Ishikawa (cell line): ENCODE measurements around the gene PPP1R12C.
A peak's percentile ranks its signal among the peaks of the same experiment; 100 is the strongest.

Experiments
- CEBPB ChIP-seq: IDR thresholded peaks from 2 replicates; pipeline ENCODE4 v1.6.1; 2012
- CREB1 ChIP-seq: IDR thresholded peaks from 2 replicates; pipeline ENCODE4 v1.6.1; 2012; ENCODE audit warnings: low read depth
- EGR1 ChIP-seq: IDR thresholded peaks from 2 replicates; pipeline ENCODE4 v1.6.1; 2012
- EP300 ChIP-seq: IDR thresholded peaks from 2 replicates; pipeline ENCODE4 v1.6.1; 2012; ENCODE audit warnings: borderline replicate concordance
- FOXM1 ChIP-seq: IDR thresholded peaks from 2 replicates; pipeline ENCODE4 v1.6.1; 2012; ENCODE audit warnings: low read depth, borderline replicate concordance
- MAX ChIP-seq: IDR thresholded peaks from 2 replicates; pipeline ENCODE4 v1.6.1; 2012
- NFIC ChIP-seq: IDR thresholded peaks from 2 replicates; pipeline ENCODE4 v1.6.1; 2012
- RAD21 ChIP-seq: IDR thresholded peaks from 2 replicates; pipeline ENCODE4 v1.6.1; 2012; ENCODE audit warnings: low read depth
- TAF1 ChIP-seq: IDR thresholded peaks from 2 replicates; pipeline ENCODE4 v1.6.1; 2012; ENCODE audit warnings: low read depth, mild to moderate bottlenecking
- TCF12 ChIP-seq: IDR thresholded peaks from 2 replicates; pipeline ENCODE4 v1.6.1; 2012; ENCODE audit warnings: low read depth
- TEAD4 ChIP-seq: IDR thresholded peaks from 2 replicates; pipeline ENCODE4 v1.6.1; 2012
- USF1 ChIP-seq: IDR thresholded peaks from 2 replicates; pipeline ENCODE4 v1.6.1; 2012
- YY1 ChIP-seq: IDR thresholded peaks from 2 replicates; pipeline ENCODE4 v1.6.1; 2012; ENCODE audit warnings: low read depth
- ZBTB7A ChIP-seq: IDR thresholded peaks from 2 replicates; pipeline ENCODE4 v1.6.1; 2012; ENCODE audit warnings: low read depth
- TF ChIP-seq, protein P1 (sequence below): IDR thresholded peaks from 2 replicates; pipeline ENCODE4 v1.6.1; 2012; ENCODE audit warnings: low read depth, mild to moderate bottlenecking

PPP1R12C gene

GRCh38 chr19:55067869-55068268, 49.6 kb downstream of the PPP1R12C start:
- TF ChIP-seq, protein P1, sequence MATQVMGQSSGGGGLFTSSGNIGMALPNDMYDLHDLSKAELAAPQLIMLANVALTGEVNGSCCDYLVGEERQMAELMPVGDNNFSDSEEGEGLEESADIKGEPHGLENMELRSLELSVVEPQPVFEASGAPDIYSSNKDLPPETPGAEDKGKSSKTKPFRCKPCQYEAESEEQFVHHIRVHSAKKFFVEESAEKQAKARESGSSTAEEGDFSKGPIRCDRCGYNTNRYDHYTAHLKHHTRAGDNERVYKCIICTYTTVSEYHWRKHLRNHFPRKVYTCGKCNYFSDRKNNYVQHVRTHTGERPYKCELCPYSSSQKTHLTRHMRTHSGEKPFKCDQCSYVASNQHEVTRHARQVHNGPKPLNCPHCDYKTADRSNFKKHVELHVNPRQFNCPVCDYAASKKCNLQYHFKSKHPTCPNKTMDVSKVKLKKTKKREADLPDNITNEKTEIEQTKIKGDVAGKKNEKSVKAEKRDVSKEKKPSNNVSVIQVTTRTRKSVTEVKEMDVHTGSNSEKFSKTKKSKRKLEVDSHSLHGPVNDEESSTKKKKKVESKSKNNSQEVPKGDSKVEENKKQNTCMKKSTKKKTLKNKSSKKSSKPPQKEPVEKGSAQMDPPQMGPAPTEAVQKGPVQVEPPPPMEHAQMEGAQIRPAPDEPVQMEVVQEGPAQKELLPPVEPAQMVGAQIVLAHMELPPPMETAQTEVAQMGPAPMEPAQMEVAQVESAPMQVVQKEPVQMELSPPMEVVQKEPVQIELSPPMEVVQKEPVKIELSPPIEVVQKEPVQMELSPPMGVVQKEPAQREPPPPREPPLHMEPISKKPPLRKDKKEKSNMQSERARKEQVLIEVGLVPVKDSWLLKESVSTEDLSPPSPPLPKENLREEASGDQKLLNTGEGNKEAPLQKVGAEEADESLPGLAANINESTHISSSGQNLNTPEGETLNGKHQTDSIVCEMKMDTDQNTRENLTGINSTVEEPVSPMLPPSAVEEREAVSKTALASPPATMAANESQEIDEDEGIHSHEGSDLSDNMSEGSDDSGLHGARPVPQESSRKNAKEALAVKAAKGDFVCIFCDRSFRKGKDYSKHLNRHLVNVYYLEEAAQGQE: no peak
- no peak for TF ChIP-seq TAF1
- no peak for TF ChIP-seq CEBPB
- no peak for TF ChIP-seq EGR1
- TF ChIP-seq ZBTB7A: no peak
- TF ChIP-seq TCF12: no peak
- TF ChIP-seq RAD21: no peak
- no peak for TF ChIP-seq YY1
- no peak for TF ChIP-seq CREB1
- no peak for TF ChIP-seq FOXM1
- no peak for TF ChIP-seq USF1

DNA sequence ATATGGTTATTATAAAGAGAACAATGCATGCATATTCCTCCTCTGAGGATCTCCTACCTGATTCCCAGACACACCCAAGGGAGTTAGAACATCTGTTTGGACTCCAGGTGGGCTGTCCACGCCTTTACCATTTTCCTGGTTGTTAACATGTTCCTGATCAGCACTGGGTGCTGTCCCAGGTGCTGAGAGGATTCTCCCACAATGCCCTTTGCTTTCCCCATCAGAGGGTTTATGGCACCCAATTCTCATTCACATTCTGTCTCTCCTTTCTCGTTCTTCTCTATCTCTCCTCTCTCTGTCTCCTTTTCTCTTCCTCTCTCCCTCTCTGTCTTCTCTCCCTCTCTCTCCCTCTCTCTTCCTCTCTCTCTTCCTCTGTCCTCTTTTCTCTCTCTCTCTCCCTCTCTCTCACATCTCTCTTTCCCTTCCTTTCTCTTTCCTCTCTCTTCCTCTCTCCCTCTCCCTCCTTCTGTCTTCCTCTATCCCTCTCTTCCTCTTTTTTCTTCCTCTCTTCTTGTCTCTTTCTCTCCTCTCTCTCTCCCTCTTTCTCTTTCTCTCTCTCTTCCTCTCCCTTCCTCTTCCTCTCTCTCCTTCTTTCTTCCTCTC, 51.2 kb downstream of the PPP1R12C start:
- no peak for TF ChIP-seq YY1
- TF ChIP-seq, protein P1: peak; percentile 89

DNA sequence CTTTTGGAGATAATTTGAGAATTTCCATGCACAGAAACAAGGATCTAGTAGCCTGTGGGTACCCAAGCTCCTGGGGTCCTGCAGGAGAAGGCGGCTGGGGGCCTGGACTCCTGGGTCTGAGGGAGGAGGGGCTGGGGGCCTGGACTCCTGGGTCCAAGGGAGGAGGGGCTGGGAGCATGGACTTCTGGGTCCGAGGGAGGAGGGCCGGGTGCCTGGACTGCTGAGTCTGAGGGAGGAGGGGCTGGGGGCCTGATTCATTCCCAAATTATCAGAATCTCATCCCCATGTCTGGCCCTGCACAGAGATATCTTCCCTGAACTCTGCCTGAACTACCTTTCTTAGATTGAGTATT, 54.0 kb downstream of the PPP1R12C start:
- TF ChIP-seq NFIC (no peak), FOXM1 (no peak), ZBTB7A (no peak), TEAD4 (no peak), CREB1 (no peak), MAX (no peak), EP300 (no peak), TCF12 (no peak), TAF1 (no peak), CEBPB (no peak)
- TF ChIP-seq, protein P1: no peak

DNA sequence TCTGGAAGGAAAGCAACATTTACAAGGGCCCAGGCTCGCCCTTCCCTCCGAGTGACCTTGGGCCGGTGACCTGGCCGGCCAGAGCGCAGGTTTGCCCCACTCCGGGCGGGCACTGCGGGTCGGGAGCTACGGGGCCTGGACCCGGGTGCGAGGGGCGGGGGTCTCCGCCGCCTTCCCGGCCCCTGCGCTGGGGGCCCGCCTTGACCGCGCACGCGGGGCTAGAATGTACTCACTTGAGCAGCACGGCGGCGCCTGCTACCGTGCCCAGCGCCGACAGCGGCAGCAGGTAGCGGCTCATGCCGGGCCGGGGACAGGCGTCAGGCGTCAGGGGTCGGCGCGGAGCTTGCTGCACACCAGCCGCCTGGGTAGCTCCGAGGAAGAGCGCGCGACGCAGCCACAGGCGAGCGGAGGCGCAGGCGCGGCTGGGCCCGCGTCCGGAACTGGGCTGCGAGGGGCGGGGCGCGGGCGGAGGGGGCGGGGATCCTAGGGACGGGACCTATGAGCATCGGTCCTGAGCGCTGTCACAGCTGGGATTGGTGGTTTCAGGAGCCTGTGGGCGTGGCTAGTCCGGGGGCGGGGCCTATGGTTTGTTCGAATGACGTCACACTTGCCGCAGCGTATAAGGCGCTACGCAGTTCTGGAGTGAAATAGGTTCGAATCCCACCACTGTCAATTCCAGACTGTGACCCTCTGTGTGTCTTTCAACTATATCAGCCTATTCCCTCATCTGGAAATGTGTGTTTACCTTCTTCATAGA, 54.5 kb downstream of the PPP1R12C start, which contains the start of gene RDH13:
Gene RDH13 (minus strand): TSS at position 414 of the 757 bp plus-strand sequence. CDS start 116 bp downstream, at position 298.
- TF ChIP-seq TCF12 (peak; percentile 10; the same call in 1 of the 2 replicates), YY1 (no peak), MAX (0 out of 2 replicates have a peak, but pooled peaks have one; percentile 20), EP300 (no peak), NFIC (no peak), TAF1 (peak; percentile 78), TEAD4 (no peak), ZBTB7A (peak; percentile 78; the same call in 1 of the 2 replicates), CREB1 (peak; percentile 85), RAD21 (no peak), FOXM1 (no peak), CEBPB (no peak), EGR1 (no peak), USF1 (no peak)
- TF ChIP-seq, protein P1: no peak
